ENCODE data around the gene NFATC2IP. TPM values are rescaled to one million over a fixed set of nuclear protein-coding genes. Genes with fewer than 3 reads are reported as not detected.
A peak's percentile ranks its signal among the peaks of the same experiment; 100 is the strongest.

Gene NFATC2IP
- total and polyA plus RNA-seq, 2 donors (not counting 1 experiment from before 2014, with no cell fraction given), result 96.4 to 102 TPM

GRCh38 chr16:28903344-28904042 is 47.2 kb upstream of the NFATC2IP start:
- TF ChIP-seq EZH2 (IDR thresholded peaks at IDR 0.05; ENCODE audit: borderline replicate concordance, insufficient read depth, low read depth, low read length, poor library complexity, severe bottlenecking) (no peak), CTCF (IDR thresholded peaks at IDR 0.05) (no peak)
- DNase-seq (no peak), ATAC-seq (ENCODE audit: low read depth) (no peak)
- Histone ChIP-seq H3K27ac (ENCODE audit: low read length in 2 of 2) (peak overlapping the region in 1 of 2 donors; percentile 55), H3K79me2 (ENCODE audit: control insufficient read depth, insufficient read depth, low read length) (peaks cover 2% of the 10 kb centered on the region), H3K27me3 (replicated peaks in 1 of 4; ENCODE audit: control extremely low read depth in 1 of 4, control insufficient read depth in 3 of 4, insufficient read depth in 4 of 4, low read length in 3 of 4) (no peaks in the 10 kb centered on the region), H3K4me2 (replicated peaks; ENCODE audit: low read depth, low read length, poor library complexity, severe bottlenecking) (peak overlapping the region; percentile 43), H3K4me3 (ENCODE audit: control extremely low read depth in 1 of 5, extremely low read depth in 1 of 5, insufficient read depth in 1 of 5, low read depth in 2 of 5, low read length in 4 of 5) (no peak overlapping the region), H3K9me3 (ENCODE audit: control extremely low read depth in 1 of 3, control insufficient read depth in 2 of 3, insufficient read depth in 1 of 3, low read length in 2 of 3) (no peaks in the 10 kb centered on the region), H3K36me3 (replicated peaks in 1 of 2; ENCODE audit: control extremely low read depth in 1 of 2, control insufficient read depth in 1 of 2, extremely low read depth in 1 of 2, insufficient read depth in 2 of 2, low read length in 1 of 2) (peaks cover 6 to 35% of the 10 kb centered on the region in 2 experiments), H4K20me1 (ENCODE audit: control insufficient read depth, insufficient read depth, low read length, poor library complexity, severe bottlenecking) (peaks cover 13% of the 10 kb centered on the region), H2AFZ (ENCODE audit: insufficient read depth, low read depth, low read length, poor library complexity, severe bottlenecking) (no peak overlapping the region), H3K9ac (ENCODE audit: low read length) (no peak overlapping the region), H3K4me1 (ENCODE audit: control insufficient read depth in 2 of 2, insufficient read depth in 2 of 2, low read length in 2 of 2) (peaks cover 12 to 16% of the 10 kb centered on the region in 2 donors)
- peaks cover 16% of the 10 kb centered on the region for H3K4me1 Mint-ChIP-seq
- POLR2A ChIA-PET, result interaction anchor here (0.7 kb wide), 2 partner anchors 13 to 19 kb away, joined by 3 read pairs; no protein-coding TSS in a partner anchor
- no peaks in the 10 kb centered on the region for H3K9me3 Mint-ChIP-seq (ENCODE audit: insufficient read depth)
- CTCF ChIA-PET, result interaction anchor here (1.2 kb wide), 1 partner anchor 42 kb away, joined by 3 read pairs; no protein-coding TSS in a partner anchor
- intact Hi-C loops (cut with micrococcal nuclease), result loop anchor here (2.0 kb wide), 1 partner anchor 41 kb away; no protein-coding TSS in a partner anchor
- 95% methylated on average over 23 of the region's 29 CpGs for WGBS (ENCODE audit: insufficient coverage)
- H3K4me3 Mint-ChIP-seq, result no peak overlapping the region
- H3K27ac Mint-ChIP-seq, result peak overlapping the region; percentile 53
- H3K27me3 Mint-ChIP-seq, result no peaks in the 10 kb centered on the region

GRCh38 chr16:28904363-28904762 is 46.4 kb upstream of the NFATC2IP start:
- Histone ChIP-seq H3K9ac (ENCODE audit: low read length) (no peak overlapping the region), H4K20me1 (ENCODE audit: control insufficient read depth, insufficient read depth, low read length, poor library complexity, severe bottlenecking) (peaks cover 13% of the 10 kb centered on the region), H3K36me3 (replicated peaks in 1 of 2; ENCODE audit: control extremely low read depth in 1 of 2, control insufficient read depth in 1 of 2, extremely low read depth in 1 of 2, insufficient read depth in 2 of 2, low read length in 1 of 2) (peaks cover 5 to 44% of the 10 kb centered on the region in 2 experiments), H3K4me2 (replicated peaks; ENCODE audit: low read depth, low read length, poor library complexity, severe bottlenecking) (no peak overlapping the region), H3K4me3 (ENCODE audit: control extremely low read depth in 1 of 5, extremely low read depth in 1 of 5, insufficient read depth in 1 of 5, low read depth in 2 of 5, low read length in 4 of 5) (no peak overlapping the region), H3K27me3 (replicated peaks in 1 of 4; ENCODE audit: control extremely low read depth in 1 of 4, control insufficient read depth in 3 of 4, insufficient read depth in 4 of 4, low read length in 3 of 4) (no peaks in the 10 kb centered on the region), H3K9me3 (ENCODE audit: control extremely low read depth in 1 of 3, control insufficient read depth in 2 of 3, insufficient read depth in 1 of 3, low read length in 2 of 3) (no peaks in the 10 kb centered on the region), H3K79me2 (ENCODE audit: control insufficient read depth, insufficient read depth, low read length) (peaks cover 3% of the 10 kb centered on the region), H3K4me1 (ENCODE audit: control insufficient read depth in 2 of 2, insufficient read depth in 2 of 2, low read length in 2 of 2) (peaks cover 12 to 17% of the 10 kb centered on the region in 2 donors), H3K27ac (ENCODE audit: low read length in 2 of 2) (no peak overlapping the region), H2AFZ (ENCODE audit: insufficient read depth, low read depth, low read length, poor library complexity, severe bottlenecking) (no peak overlapping the region)
- ChIA-PET CTCF (no interaction called here), POLR2A (interaction anchor here (0.7 kb wide), 1 partner anchor 18 kb away, joined by 3 read pairs; no protein-coding TSS in a partner anchor)
- ATAC-seq (ENCODE audit: low read depth), result no peak
- no peak for TF ChIP-seq CTCF (IDR thresholded peaks at IDR 0.05)
- no peak for TF ChIP-seq EZH2 (IDR thresholded peaks at IDR 0.05; ENCODE audit: borderline replicate concordance, insufficient read depth, low read depth, low read length, poor library complexity, severe bottlenecking)
- WGBS (ENCODE audit: insufficient coverage), result 94% methylated on average over 14 of the region's 14 CpGs
- no peak overlapping the region for H3K27ac Mint-ChIP-seq
- no peaks in the 10 kb centered on the region for H3K9me3 Mint-ChIP-seq (ENCODE audit: insufficient read depth)
- DNase-seq, result no peak
- peaks cover 16% of the 10 kb centered on the region for H3K4me1 Mint-ChIP-seq
- intact Hi-C loops (cut with micrococcal nuclease), result no loop called here
- no peak overlapping the region for H3K4me3 Mint-ChIP-seq
- no peaks in the 10 kb centered on the region for H3K27me3 Mint-ChIP-seq
